GM12891 (cell line): ENCODE measurements around the gene WNT9A.

Source experiments
- POLR2AphosphoS5 ChIP-seq: IDR thresholded peaks from 2 replicates; pipeline ENCODE4 v1.6.1; 2011; ENCODE audit warnings: low read depth, low read length, control low read depth
- SPI1 ChIP-seq: IDR thresholded peaks from 2 replicates; pipeline ENCODE4 v1.6.1; 2011; ENCODE audit warnings: low read depth, low read length, control low read depth
- TAF1 ChIP-seq: IDR thresholded peaks from 2 replicates; pipeline ENCODE4 v1.6.1; 2011; ENCODE audit warnings: low read depth, low read length, control low read depth

DNA sequence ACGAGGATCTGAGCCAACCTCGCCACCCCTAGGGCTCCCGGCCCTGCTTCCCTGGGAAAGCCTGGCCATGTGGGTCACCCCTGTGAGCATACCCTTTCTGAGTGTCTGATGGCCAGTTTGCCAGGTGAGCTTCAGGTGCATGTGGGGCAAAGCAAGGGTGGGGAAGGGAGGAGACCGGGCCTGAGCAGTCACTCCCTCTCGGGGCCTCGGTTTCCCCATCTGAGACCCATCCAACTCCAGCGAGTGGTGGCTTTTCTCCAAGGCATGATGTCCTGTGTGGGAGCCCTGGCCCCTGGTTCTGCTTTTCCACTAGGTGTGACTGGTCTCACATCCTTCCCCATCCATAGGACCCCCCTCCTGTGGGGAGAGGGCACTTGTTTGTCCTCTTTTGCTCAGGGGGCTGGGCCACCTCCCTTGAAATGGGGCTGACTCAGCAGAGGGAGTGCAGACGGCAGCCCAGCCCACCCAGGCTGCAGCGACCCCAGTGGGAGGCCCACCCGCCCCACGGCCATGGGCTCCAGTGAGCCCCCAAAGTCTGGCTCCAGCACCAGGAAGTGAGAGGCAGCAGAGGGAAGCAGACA lies 1.7 kb upstream of the WNT9A start:
- TF ChIP-seq TAF1 (no peak), SPI1 (no peak), POLR2AphosphoS5 (no peak)
